Kidney (tissue), 14 donors: ENCODE measurements around the gene MIS18A. TPM values are rescaled to one million over a fixed set of nuclear protein-coding genes. Genes with fewer than 3 reads are reported as not detected.
A peak's percentile ranks its signal among the peaks of the same experiment; 100 is the strongest.

Experiments
- DNase-seq, 5 donors: peaks; one replicate each; pipeline ENCODE4 v3.0.0-alpha.2; 2013 to 2020
- FAIRE-seq: peaks from 2 replicates; lab custom pipeline; 2012; peaks lifted over from hg19 to GRCh38; lab: Jason Lieb, UNC
- H3K27ac ChIP-seq, 2 donors: one replicate each; pipeline ENCODE4 v1.7.0; 2013; ENCODE audit warnings: low read depth in 2 of 2, low read length in 2 of 2, inconsistent platforms in 1 of 2
- H3K27me3 ChIP-seq: one replicate; pipeline ENCODE4 v1.7.1; 2013; ENCODE audit warnings: low read length, inconsistent platforms; ENCODE audit not compliant: control insufficient read depth, insufficient read depth
- H3K36me3 ChIP-seq, 3 donors: one replicate each; pipeline versions ENCODE4 v1.7.0 to v1.7.1; 2013; ENCODE audit warnings: low read length in 3 of 3, control low read depth in 1 of 3, inconsistent platforms in 1 of 3; ENCODE audit not compliant: insufficient read depth in 3 of 3, control insufficient read depth in 2 of 3
- H3K4me1 ChIP-seq, 3 donors: one replicate each; pipeline versions ENCODE4 v1.7.0 to v1.7.1; 2013; ENCODE audit warnings: low read length in 3 of 3, inconsistent platforms in 1 of 3, low read depth in 1 of 3; ENCODE audit not compliant: control insufficient read depth in 2 of 3, insufficient read depth in 2 of 3
- H3K4me3 ChIP-seq, 3 donors: one replicate each; pipeline versions ENCODE4 v1.7.0 to v1.8.1; 2013; ENCODE audit warnings: low read length in 3 of 3, control low read depth in 1 of 3, inconsistent platforms in 1 of 3
- H3K9ac ChIP-seq, 3 donors: one replicate each; pipeline versions ENCODE4 v1.7.0 to v1.7.1; 2013; ENCODE audit warnings: low read length in 3 of 3, control low read depth in 1 of 3, inconsistent platforms in 1 of 3
- H3K9me3 ChIP-seq, 3 donors: one replicate each; pipeline versions ENCODE4 v1.7.0 to v1.7.1; 2013; ENCODE audit warnings: low read length in 3 of 3, control low read depth in 1 of 3, inconsistent platforms in 1 of 3; ENCODE audit not compliant: control insufficient read depth in 2 of 3, insufficient read depth in 1 of 3
- intact Hi-C: fragments of 100-400 bp; cut with DNase I; formaldehyde crosslinking; loops from one replicate; pipeline ENCODE4 v1.11.1; 2022
- polyA plus RNA-seq: library from polyadenylated mRNA; stranded (reverse); fragments of 350-450 nt; fragmentation: Illumina TruSeq; extraction: RNeasy Lipid Tissue Mini Kit (QIAGEN cat#74804); gene quantifications from one replicate; pipeline ENCODE4 v1.2.3, GENCODE V29; 2014; ENCODE audit warnings: low read depth, low replicate concordance; ENCODE audit not compliant: insufficient read depth
- total RNA-seq: library from RNA; stranded (reverse); fragmentation: NEBNext Ultra II Directional; extraction: Animal tissue kit (Norgen Biotek cat#: 25700); gene quantifications from one replicate; pipeline ENCODE4 v1.2.1, GENCODE V29; 2021
- TF ChIP-seq, protein P1 (sequence below): IDR thresholded peaks from 3 replicates; pipeline ENCODE4 v1.5.1; 2012; ENCODE audit warnings: mild to moderate bottlenecking, moderate library complexity, borderline replicate concordance; ENCODE audit not compliant: insufficient read depth; ENCODE audit errors: extremely low read depth
- donor health status: control.
- donor health status: control.
- donor health status: control.
- donor health status: control.
- donor health status: control.
- donor health status: DM: yes; HTN: yes; CAD: no.
- donor health status: Normal renal cell carcinoma (clear cell type).

Gene MIS18A
- total and polyA plus RNA-seq, 2 donors from 2014 or later: 6.2 to 7.0 TPM

DNA sequence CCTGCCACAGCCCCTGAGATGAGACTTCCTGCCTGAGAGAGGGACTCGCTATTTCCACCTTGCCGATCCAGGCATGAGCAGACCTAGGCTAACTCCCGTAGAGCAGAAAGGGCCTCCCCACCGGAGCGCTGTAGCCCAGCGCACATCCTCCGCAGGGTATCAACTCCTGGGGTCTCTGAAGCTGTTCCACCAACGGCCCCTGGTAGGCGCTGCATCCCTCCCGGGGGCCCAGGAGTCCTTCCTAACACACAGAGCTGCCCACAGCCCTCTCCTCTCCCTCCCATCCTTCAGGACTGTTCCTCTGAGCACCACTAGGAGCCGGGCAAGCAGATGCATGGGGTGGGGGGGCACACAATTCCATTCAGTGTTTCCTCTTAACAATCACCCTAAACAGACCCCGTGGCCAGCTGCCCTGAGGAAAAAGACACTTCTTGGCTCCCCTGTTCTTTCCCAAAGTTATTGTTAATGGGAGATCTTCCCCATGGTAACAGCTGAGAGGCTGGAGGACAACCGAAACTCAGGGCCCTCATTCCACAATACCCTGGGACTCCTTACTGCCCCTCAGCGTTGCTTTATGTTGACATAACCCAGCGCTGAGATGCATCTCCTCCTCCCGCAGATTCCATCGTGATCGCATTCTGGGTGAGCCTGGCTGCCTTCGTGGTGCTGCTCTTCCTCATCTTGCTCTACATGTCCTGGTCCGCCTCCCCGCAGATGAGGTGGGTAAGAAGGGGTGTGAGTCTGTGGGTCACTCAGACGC is 27.4 kb upstream of the MIS18A start:
- TF ChIP-seq, protein P1, sequence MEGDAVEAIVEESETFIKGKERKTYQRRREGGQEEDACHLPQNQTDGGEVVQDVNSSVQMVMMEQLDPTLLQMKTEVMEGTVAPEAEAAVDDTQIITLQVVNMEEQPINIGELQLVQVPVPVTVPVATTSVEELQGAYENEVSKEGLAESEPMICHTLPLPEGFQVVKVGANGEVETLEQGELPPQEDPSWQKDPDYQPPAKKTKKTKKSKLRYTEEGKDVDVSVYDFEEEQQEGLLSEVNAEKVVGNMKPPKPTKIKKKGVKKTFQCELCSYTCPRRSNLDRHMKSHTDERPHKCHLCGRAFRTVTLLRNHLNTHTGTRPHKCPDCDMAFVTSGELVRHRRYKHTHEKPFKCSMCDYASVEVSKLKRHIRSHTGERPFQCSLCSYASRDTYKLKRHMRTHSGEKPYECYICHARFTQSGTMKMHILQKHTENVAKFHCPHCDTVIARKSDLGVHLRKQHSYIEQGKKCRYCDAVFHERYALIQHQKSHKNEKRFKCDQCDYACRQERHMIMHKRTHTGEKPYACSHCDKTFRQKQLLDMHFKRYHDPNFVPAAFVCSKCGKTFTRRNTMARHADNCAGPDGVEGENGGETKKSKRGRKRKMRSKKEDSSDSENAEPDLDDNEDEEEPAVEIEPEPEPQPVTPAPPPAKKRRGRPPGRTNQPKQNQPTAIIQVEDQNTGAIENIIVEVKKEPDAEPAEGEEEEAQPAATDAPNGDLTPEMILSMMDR: no peak
- FAIRE-seq: no peak

DNA sequence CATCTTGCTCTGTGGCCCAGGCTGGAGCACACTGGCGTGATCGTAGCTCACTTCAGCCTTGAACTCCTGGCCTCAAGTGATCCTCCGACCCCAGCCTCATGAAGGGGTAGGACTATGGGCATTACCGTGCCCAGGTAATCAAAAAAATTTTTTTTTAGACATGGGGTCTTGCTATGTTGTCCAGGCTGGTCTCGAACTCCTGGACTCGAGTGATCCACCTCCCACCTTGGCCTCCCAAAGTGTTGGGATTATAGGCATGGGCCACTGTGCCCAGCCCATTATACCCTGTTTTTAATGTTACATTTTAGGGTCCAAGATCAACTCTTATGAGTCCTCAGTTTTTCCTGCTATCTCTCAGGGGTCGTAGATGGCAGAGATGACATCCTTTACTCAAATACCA is 26.1 kb upstream of the MIS18A start:
- H3K4me3 ChIP-seq: no peak overlapping the region
- H3K9ac ChIP-seq: no peak overlapping the region
- FAIRE-seq: no peak
- H3K9me3 ChIP-seq: no peaks in the 10 kb centered on the region
- TF ChIP-seq, protein P1: no peak
- no peaks in the 10 kb centered on the region for H3K4me1 ChIP-seq
- intact Hi-C loops: no loop called here
- no peak overlapping the region for H3K27ac ChIP-seq
- no peaks in the 10 kb centered on the region for H3K36me3 ChIP-seq
- H3K27me3 ChIP-seq: no peaks in the 10 kb centered on the region
- no peak for DNase-seq

More for the DNA sequence above, 27.4 kb upstream of the MIS18A start:
- no peaks in the 10 kb centered on the region for H3K27me3 ChIP-seq
- H3K9ac ChIP-seq: no peak overlapping the region
- H3K36me3 ChIP-seq: no peaks in the 10 kb centered on the region
- H3K4me1 ChIP-seq: no peaks in the 10 kb centered on the region
- H3K27ac ChIP-seq: no peak overlapping the region
- no peak overlapping the region for H3K4me3 ChIP-seq
- peak in 3 of 5 donors; percentile 22 to 41 (median 29) for DNase-seq
- intact Hi-C loops: no loop called here
- H3K9me3 ChIP-seq: no peaks in the 10 kb centered on the region

DNA sequence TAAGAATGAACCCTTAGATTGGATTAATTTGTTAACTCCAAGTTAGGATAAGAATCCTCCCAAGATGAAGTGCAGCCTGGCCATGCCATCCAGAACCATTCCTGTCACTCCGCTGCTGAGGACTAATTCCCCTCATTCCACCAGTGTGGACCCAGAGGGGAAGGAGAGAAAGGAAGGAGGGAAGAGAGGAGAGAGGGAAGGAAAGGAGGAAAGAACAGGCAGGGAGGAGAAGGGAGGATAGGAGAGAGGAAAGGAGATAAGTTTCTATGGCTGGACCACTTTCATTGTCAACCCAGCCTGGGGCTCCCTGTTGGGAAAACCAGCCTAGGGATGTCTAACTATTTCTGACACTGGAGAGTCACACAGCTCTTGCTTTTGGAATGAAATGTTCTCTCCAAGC is 24.5 kb upstream of the MIS18A start:
- no peak overlapping the region for H3K4me3 ChIP-seq

More for the DNA sequence above, 24.5 kb upstream of the MIS18A start:
- DNase-seq (no peak), FAIRE-seq (no peak)
- Histone ChIP-seq H3K27ac (no peak overlapping the region), H3K4me1 (no peaks in the 10 kb centered on the region), H3K36me3 (no peaks in the 10 kb centered on the region), H3K9me3 (no peaks in the 10 kb centered on the region), H3K9ac (no peak overlapping the region), H3K27me3 (no peaks in the 10 kb centered on the region)
- TF ChIP-seq, protein P1: no peak
- intact Hi-C loops: no loop called here
